ENCODE measurements around the gene CD28.

DNA sequence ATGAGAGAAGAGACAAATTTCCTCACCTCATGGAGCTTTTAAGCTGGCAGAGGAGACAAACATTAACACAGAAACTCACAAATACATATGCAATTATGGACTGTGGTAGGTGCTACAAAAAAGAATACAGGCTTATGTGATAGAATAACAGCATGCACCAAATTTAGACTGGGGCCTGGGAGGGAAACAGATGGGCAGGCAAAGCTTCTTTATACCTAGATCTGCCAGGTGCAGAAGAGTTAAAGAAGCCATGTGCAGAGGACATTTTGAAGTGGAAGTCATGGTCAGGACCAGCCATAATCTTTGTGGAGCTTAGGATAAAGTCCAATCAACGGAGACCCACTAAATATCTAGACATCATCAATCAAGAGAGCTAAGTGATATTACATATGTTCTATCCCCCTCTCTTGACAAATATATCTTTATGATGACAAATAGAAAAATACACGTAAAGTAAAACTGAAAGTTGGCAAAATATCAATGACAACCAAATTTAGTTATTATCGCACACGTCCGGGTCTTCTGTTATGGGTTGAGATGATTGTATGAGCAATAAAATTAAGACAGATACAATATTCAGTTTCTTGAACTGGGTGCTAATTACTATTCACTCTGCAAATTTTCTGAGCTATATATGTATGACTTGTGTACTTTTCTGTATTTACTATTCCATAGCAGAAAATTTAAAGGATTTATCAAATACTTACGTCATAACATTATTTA is 44.1 kb downstream of the CD28 start:
- TF ChIP-seq, protein P1, sequence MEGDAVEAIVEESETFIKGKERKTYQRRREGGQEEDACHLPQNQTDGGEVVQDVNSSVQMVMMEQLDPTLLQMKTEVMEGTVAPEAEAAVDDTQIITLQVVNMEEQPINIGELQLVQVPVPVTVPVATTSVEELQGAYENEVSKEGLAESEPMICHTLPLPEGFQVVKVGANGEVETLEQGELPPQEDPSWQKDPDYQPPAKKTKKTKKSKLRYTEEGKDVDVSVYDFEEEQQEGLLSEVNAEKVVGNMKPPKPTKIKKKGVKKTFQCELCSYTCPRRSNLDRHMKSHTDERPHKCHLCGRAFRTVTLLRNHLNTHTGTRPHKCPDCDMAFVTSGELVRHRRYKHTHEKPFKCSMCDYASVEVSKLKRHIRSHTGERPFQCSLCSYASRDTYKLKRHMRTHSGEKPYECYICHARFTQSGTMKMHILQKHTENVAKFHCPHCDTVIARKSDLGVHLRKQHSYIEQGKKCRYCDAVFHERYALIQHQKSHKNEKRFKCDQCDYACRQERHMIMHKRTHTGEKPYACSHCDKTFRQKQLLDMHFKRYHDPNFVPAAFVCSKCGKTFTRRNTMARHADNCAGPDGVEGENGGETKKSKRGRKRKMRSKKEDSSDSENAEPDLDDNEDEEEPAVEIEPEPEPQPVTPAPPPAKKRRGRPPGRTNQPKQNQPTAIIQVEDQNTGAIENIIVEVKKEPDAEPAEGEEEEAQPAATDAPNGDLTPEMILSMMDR (IDR thresholded peaks at IDR 0.05), result no peak
- no peak for TF ChIP-seq EP300 (IDR thresholded peaks at IDR 0.05)
- no peak for TF ChIP-seq POLR2AphosphoS5 (IDR thresholded peaks at IDR 0.05)

Measured in suprapubic skin (tissue), 4 donors.